ENCODE results near the gene TMEM109. TPM values are rescaled to one million over a fixed set of nuclear protein-coding genes. Genes with fewer than 3 reads are reported as not detected.
A peak's percentile ranks its signal among the peaks of the same experiment; 100 is the strongest.

TMEM109 gene
- total RNA-seq, 1 experiment from 2014 or later = 26.8 TPM

DNA sequence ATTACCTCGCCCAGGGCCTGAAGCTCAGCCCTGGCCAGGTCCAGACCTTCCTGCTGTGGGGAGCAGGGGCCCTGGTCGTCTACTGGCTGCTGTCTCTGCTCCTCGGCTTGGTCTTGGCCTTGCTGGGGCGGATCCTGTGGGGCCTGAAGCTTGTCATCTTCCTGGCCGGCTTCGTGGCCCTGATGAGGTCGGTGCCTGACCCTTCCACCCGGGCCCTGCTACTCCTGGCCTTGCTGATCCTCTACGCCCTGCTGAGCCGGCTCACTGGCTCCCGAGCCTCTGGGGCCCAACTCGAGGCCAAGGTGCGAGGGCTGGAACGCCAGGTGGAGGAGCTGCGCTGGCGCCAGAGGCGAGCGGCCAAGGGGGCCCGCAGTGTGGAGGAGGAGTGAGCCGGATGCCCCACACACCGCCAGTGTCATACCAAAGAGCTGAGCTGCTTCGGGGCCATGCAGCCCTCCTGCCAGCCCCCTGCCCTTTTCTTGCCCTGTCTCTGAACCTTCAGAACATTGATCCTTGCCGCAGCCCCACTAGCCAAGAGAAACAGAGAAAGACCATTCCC lies 7.9 kb downstream of the TMEM109 start:
- ChIA-PET POLR2A (no interaction called here), CTCF (interaction anchor here (1.5 kb wide), 1 partner anchor 23 kb away, joined by 4 read pairs; no protein-coding TSS in a partner anchor)
- TF ChIP-seq SOX15 (CRISPR knock-in tag; IDR thresholded peaks at IDR 0.05) (no peak), CBFB (CRISPR knock-in tag; IDR thresholded peaks at IDR 0.05; ENCODE audit: low read depth) (no peak), FOXK1 (CRISPR knock-in tag; IDR thresholded peaks at IDR 0.05) (no peak), NFE2L1 (CRISPR knock-in tag; IDR thresholded peaks at IDR 0.05) (no peak)
- TF ChIP-seq, protein P1, sequence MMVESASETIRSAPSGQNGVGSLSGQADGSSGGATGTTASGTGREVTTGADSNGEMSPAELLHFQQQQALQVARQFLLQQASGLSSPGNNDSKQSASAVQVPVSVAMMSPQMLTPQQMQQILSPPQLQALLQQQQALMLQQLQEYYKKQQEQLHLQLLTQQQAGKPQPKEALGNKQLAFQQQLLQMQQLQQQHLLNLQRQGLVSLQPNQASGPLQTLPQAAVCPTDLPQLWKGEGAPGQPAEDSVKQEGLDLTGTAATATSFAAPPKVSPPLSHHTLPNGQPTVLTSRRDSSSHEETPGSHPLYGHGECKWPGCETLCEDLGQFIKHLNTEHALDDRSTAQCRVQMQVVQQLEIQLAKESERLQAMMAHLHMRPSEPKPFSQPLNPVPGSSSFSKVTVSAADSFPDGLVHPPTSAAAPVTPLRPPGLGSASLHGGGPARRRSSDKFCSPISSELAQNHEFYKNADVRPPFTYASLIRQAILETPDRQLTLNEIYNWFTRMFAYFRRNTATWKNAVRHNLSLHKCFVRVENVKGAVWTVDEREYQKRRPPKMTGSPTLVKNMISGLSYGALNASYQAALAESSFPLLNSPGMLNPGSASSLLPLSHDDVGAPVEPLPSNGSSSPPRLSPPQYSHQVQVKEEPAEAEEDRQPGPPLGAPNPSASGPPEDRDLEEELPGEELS (CRISPR knock-in tag; IDR thresholded peaks at IDR 0.05) = no peak
- Mint-ChIP-seq H3K9me3 (no peaks in the 10 kb centered on the region), H3K27ac (no peak overlapping the region), H3K4me3 (no peak overlapping the region), H3K4me1 (peaks cover 30% of the 10 kb centered on the region), H3K36me3 (peaks cover 14% of the 10 kb centered on the region), H3K27me3 (ENCODE audit: low read depth) (no peaks in the 10 kb centered on the region; the same call in 1 of the 2 replicates)
- DNase-seq (ENCODE audit: low spot score) (no peak), ATAC-seq (no peak)

DNA sequence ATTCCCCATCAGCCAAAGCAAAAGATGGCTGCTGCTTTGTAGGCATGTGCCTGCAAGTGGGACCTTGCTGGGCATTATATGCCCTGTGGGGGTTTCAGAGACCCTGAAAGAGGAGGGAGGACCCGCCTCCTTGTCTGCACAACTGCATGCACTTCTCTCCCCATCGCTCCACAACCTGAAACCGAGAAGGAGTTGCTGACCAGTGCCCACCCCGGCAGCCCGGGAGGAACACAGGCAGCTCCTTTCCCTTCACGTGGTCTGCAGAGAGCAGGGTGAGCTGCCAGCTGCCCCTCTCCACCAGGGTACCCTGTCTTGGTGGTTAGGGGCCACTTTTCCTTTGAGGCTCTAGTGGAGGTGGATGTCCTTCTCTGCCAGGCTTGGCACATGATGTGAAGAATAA lies 8.9 kb downstream of the TMEM109 start:
- no peak overlapping the region for H3K4me3 Mint-ChIP-seq
- ATAC-seq (no peak), DNase-seq (ENCODE audit: low spot score) (no peak)
- peaks cover 23% of the 10 kb centered on the region for H3K4me1 Mint-ChIP-seq
- TF ChIP-seq ATF1 (CRISPR knock-in tag; IDR thresholded peaks at IDR 0.05) (no peak), HMGA2 (CRISPR knock-in tag; IDR thresholded peaks at IDR 0.05) (no peak), MYBL2 (CRISPR knock-in tag; IDR thresholded peaks at IDR 0.05) (no peak), FOXK1 (CRISPR knock-in tag; IDR thresholded peaks at IDR 0.05) (no peak), TEAD4 (CRISPR knock-in tag; IDR thresholded peaks at IDR 0.05) (no peak), SMAD4 (CRISPR knock-in tag; IDR thresholded peaks at IDR 0.05) (no peak), ETV6 (CRISPR knock-in tag; IDR thresholded peaks at IDR 0.05) (no peak)
- TF ChIP-seq, protein P2, sequence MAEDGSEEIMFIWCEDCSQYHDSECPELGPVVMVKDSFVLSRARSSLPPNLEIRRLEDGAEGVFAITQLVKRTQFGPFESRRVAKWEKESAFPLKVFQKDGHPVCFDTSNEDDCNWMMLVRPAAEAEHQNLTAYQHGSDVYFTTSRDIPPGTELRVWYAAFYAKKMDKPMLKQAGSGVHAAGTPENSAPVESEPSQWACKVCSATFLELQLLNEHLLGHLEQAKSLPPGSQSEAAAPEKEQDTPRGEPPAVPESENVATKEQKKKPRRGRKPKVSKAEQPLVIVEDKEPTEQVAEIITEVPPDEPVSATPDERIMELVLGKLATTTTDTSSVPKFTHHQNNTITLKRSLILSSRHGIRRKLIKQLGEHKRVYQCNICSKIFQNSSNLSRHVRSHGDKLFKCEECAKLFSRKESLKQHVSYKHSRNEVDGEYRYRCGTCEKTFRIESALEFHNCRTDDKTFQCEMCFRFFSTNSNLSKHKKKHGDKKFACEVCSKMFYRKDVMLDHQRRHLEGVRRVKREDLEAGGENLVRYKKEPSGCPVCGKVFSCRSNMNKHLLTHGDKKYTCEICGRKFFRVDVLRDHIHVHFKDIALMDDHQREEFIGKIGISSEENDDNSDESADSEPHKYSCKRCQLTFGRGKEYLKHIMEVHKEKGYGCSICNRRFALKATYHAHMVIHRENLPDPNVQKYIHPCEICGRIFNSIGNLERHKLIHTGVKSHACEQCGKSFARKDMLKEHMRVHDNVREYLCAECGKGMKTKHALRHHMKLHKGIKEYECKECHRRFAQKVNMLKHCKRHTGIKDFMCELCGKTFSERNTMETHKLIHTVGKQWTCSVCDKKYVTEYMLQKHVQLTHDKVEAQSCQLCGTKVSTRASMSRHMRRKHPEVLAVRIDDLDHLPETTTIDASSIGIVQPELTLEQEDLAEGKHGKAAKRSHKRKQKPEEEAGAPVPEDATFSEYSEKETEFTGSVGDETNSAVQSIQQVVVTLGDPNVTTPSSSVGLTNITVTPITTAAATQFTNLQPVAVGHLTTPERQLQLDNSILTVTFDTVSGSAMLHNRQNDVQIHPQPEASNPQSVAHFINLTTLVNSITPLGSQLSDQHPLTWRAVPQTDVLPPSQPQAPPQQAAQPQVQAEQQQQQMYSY (CRISPR knock-in tag; IDR thresholded peaks at IDR 0.05) = no peak
- TF ChIP-seq, protein P3, sequence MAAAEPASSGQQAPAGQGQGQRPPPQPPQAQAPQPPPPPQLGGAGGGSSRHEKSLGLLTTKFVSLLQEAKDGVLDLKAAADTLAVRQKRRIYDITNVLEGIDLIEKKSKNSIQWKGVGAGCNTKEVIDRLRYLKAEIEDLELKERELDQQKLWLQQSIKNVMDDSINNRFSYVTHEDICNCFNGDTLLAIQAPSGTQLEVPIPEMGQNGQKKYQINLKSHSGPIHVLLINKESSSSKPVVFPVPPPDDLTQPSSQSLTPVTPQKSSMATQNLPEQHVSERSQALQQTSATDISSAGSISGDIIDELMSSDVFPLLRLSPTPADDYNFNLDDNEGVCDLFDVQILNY (CRISPR knock-in tag; IDR thresholded peaks at IDR 0.05) = no peak
- TF ChIP-seq, protein P4, sequence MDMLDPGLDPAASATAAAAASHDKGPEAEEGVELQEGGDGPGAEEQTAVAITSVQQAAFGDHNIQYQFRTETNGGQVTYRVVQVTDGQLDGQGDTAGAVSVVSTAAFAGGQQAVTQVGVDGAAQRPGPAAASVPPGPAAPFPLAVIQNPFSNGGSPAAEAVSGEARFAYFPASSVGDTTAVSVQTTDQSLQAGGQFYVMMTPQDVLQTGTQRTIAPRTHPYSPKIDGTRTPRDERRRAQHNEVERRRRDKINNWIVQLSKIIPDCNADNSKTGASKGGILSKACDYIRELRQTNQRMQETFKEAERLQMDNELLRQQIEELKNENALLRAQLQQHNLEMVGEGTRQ (CRISPR knock-in tag; IDR thresholded peaks at IDR 0.05) = no peak
- no peaks in the 10 kb centered on the region; the same call in 1 of the 2 replicates for H3K27me3 Mint-ChIP-seq (ENCODE audit: low read depth)
- H3K27ac Mint-ChIP-seq = no peak overlapping the region
- CTCF ChIA-PET = interaction anchor here (0.5 to 1.8 kb wide), 2 partner anchors 8 to 85 kb away, joined by 3 to 7 read pairs; no protein-coding TSS in a partner anchor
- POLR2A ChIA-PET = no interaction called here
- peaks cover 16% of the 10 kb centered on the region for H3K36me3 Mint-ChIP-seq
- H3K9me3 Mint-ChIP-seq = no peaks in the 10 kb centered on the region

DNA sequence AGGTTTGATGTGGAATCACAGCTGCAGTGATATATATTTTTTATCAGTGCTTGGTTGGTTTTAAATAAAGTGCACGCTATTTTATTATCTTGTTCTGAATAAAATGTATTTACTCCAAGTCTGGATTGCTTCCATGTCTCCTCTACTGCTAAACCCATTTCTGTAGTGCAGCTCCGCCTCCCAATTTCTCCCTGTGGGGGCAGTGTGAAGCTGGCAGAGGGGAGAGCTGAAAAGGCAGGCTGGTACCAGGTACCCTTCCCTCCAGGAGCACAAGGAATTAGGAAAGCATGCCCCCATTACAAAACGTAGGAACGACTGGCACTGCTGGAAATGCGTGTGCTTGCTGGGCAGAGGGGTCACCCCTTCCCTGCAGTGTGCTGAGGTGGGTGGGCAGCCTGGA lies 9.4 kb downstream of the TMEM109 start:
- ATAC-seq = no peak
- no peaks in the 10 kb centered on the region for H3K9me3 Mint-ChIP-seq
- H3K4me1 Mint-ChIP-seq = peaks cover 20% of the 10 kb centered on the region
- POLR2A ChIA-PET = interaction anchor here (0.9 to 1.2 kb wide), 3 partner anchors 8 to 16 kb away, joined by 3 to 11 read pairs (median 8); partner anchors contain the start of gene TMEM109
- peak overlapping the region; percentile 29; the same call in 1 of the 2 replicates for H3K4me3 Mint-ChIP-seq
- no peak overlapping the region for H3K27ac Mint-ChIP-seq
- no peak for DNase-seq (ENCODE audit: low spot score)
- CTCF ChIA-PET = interaction anchor here (0.7 to 1.8 kb wide), 6 partner anchors 8 to 892 kb away, joined by 3 to 7 read pairs (median 3); partner anchors contain the start of gene SLC15A3
- H3K27me3 Mint-ChIP-seq (ENCODE audit: low read depth) = no peaks in the 10 kb centered on the region; the same call in 1 of the 2 replicates
- peaks cover 16% of the 10 kb centered on the region for H3K36me3 Mint-ChIP-seq
- TF ChIP-seq ZNF232 (CRISPR knock-in tag; IDR thresholded peaks at IDR 0.05) = no peak
- TF ChIP-seq, protein P5, sequence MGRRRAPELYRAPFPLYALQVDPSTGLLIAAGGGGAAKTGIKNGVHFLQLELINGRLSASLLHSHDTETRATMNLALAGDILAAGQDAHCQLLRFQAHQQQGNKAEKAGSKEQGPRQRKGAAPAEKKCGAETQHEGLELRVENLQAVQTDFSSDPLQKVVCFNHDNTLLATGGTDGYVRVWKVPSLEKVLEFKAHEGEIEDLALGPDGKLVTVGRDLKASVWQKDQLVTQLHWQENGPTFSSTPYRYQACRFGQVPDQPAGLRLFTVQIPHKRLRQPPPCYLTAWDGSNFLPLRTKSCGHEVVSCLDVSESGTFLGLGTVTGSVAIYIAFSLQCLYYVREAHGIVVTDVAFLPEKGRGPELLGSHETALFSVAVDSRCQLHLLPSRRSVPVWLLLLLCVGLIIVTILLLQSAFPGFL (CRISPR knock-in tag; IDR thresholded peaks at IDR 0.05; ENCODE audit: borderline replicate concordance) = no peak
- TF ChIP-seq, protein P6, sequence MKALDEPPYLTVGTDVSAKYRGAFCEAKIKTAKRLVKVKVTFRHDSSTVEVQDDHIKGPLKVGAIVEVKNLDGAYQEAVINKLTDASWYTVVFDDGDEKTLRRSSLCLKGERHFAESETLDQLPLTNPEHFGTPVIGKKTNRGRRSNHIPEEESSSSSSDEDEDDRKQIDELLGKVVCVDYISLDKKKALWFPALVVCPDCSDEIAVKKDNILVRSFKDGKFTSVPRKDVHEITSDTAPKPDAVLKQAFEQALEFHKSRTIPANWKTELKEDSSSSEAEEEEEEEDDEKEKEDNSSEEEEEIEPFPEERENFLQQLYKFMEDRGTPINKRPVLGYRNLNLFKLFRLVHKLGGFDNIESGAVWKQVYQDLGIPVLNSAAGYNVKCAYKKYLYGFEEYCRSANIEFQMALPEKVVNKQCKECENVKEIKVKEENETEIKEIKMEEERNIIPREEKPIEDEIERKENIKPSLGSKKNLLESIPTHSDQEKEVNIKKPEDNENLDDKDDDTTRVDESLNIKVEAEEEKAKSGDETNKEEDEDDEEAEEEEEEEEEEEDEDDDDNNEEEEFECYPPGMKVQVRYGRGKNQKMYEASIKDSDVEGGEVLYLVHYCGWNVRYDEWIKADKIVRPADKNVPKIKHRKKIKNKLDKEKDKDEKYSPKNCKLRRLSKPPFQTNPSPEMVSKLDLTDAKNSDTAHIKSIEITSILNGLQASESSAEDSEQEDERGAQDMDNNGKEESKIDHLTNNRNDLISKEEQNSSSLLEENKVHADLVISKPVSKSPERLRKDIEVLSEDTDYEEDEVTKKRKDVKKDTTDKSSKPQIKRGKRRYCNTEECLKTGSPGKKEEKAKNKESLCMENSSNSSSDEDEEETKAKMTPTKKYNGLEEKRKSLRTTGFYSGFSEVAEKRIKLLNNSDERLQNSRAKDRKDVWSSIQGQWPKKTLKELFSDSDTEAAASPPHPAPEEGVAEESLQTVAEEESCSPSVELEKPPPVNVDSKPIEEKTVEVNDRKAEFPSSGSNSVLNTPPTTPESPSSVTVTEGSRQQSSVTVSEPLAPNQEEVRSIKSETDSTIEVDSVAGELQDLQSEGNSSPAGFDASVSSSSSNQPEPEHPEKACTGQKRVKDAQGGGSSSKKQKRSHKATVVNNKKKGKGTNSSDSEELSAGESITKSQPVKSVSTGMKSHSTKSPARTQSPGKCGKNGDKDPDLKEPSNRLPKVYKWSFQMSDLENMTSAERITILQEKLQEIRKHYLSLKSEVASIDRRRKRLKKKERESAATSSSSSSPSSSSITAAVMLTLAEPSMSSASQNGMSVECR (CRISPR knock-in tag; IDR thresholded peaks at IDR 0.05; ENCODE audit: borderline replicate concordance) = no peak
- no peak for TF ChIP-seq GTF2I (CRISPR knock-in tag; conservative IDR thresholded peaks at IDR 0.05)
